ENCODE data around the gene POC5. TPM values are rescaled to one million over a fixed set of nuclear protein-coding genes. Genes with fewer than 3 reads are reported as not detected.

The POC5 gene
- total and polyA plus RNA-seq, 2 of the 8 experiments (the other 6 are each of a cell fraction or from before 2014, with no cell fraction given): 11.2 to 12.1 TPM

GRCh38 chr5:75637949-75638348 lies 79.3 kb downstream of the POC5 start:
- Histone ChIP-seq H3K4me1 (replicated peaks in 1 of 4; ENCODE audit: control insufficient read depth in 3 of 4, insufficient read depth in 4 of 4, low read length in 3 of 4) (no peaks in the 10 kb centered on the region), H3K9ac (replicated peaks in 1 of 4; ENCODE audit: extremely low read depth in 1 of 4, low read depth in 3 of 4, low read length in 3 of 4) (no peak overlapping the region), H3K36me3 (ENCODE audit: control insufficient read depth in 2 of 4, insufficient read depth in 4 of 4, low read length in 3 of 4) (no peaks in the 10 kb centered on the region), H3K4ac (replicated peaks; ENCODE audit: insufficient read length, low read depth, low read length) (no peak overlapping the region), H3K23ac (ENCODE audit: insufficient read length) (no peak overlapping the region), H3K23me2 (ENCODE audit: low read depth, low read length) (no peaks in the 10 kb centered on the region; the same call in 1 of the 2 replicates), H4K20me1 (replicated peaks in 1 of 2; ENCODE audit: control insufficient read depth in 1 of 2, insufficient read depth in 2 of 2, low read length in 2 of 2) (no peaks in the 10 kb centered on the region), H2BK5ac (ENCODE audit: low read depth, low read length) (no peak overlapping the region), H4K91ac (replicated peaks; ENCODE audit: insufficient read length, low read length) (no peak overlapping the region), H3K4me2 (ENCODE audit: insufficient read depth in 1 of 2, low read depth in 2 of 2, low read length in 2 of 2) (no peak overlapping the region), H3K27ac (ENCODE audit: low read depth, low read length) (no peak overlapping the region), H2AFZ (ENCODE audit: low read length) (no peak overlapping the region), H2BK120ac (replicated peaks; ENCODE audit: low read depth, low read length) (no peak overlapping the region), H4K8ac (ENCODE audit: extremely low read depth, insufficient read depth, low read length) (no peak overlapping the region), H3K9me3 (ENCODE audit: insufficient read depth in 2 of 2, low read depth in 1 of 2, low read length in 1 of 2) (no peaks in the 10 kb centered on the region), H4K5ac (ENCODE audit: insufficient read length, low read depth, low read length) (no peak overlapping the region), H3K18ac (ENCODE audit: extremely low read depth, low read length) (no peak overlapping the region), H3K79me2 (ENCODE audit: control insufficient read depth in 1 of 2, insufficient read depth in 2 of 2, low read length in 2 of 2) (no peaks in the 10 kb centered on the region), H3K4me3 (ENCODE audit: extremely low read depth in 1 of 4, insufficient read depth in 2 of 4, low read depth in 3 of 4, low read length in 4 of 4) (no peak overlapping the region), H2BK12ac (ENCODE audit: low read depth, low read length) (no peak overlapping the region), H3K14ac (ENCODE audit: insufficient read length) (no peak overlapping the region), H3K27me3 (replicated peaks in 1 of 4; ENCODE audit: control insufficient read depth in 3 of 4, extremely low read depth in 1 of 4, insufficient read depth in 3 of 4, low read length in 3 of 4) (peaks cover 0 to 2% (median 0%) of the 10 kb centered on the region in 4 experiments; a peak in 2 of 7 replicates), H3K79me1 (ENCODE audit: low read depth, low read length) (no peaks in the 10 kb centered on the region), H2AK5ac (ENCODE audit: low read depth, low read length) (no peak overlapping the region), H3K56ac (replicated peaks; ENCODE audit: insufficient read length, low read depth, low read length) (no peak overlapping the region), H2BK20ac (ENCODE audit: low read length) (no peak overlapping the region), H2BK15ac (ENCODE audit: low read length) (no peak overlapping the region)
- 70% methylated on average over 1 of the region's 1 CpG; no CpG with 5 or more reads in 1 of the 2 experiments for WGBS, 2 experiments (ENCODE audit: extremely low coverage in 1 of 2, insufficient coverage in 1 of 2, insufficient read length in 1 of 2, insufficient replicate concordance in 2 of 2, low coverage in 1 of 2, low lambda C conversion rate in 2 of 2, missing lambda C conversion rate in 1 of 2)
- DNase-seq (ENCODE audit: low read depth in 1 of 2, low spot score in 2 of 2): no peak
- ChIA-PET CTCF (ENCODE audit: partially characterized antibody) (no interaction called here), POLR2A (ENCODE audit: partially characterized antibody) (no interaction called here)
- no peak for FAIRE-seq
- TF ChIP-seq CBX5 (IDR thresholded peaks at IDR 0.05; ENCODE audit: low read depth, low read length) (no peak), RXRA (IDR thresholded peaks at IDR 0.05; ENCODE audit: insufficient read depth, low read depth, low read length) (no peak), TEAD4 (IDR thresholded peaks at IDR 0.05; ENCODE audit: low read depth, low read length) (no peak), GABPA (IDR thresholded peaks at IDR 0.05; ENCODE audit: borderline replicate concordance, insufficient read depth, low read length) (no peak), MAX (IDR thresholded peaks at IDR 0.05) (no peak), YY1 (IDR thresholded peaks at IDR 0.05; ENCODE audit: low read depth, low read length) (no peak), EZH2 (IDR thresholded peaks at IDR 0.05; ENCODE audit: low read depth, low read length, severe bottlenecking) (no peak), TCF12 (IDR thresholded peaks at IDR 0.05; ENCODE audit: low read depth, low read length) (no peak), TBP (IDR thresholded peaks at IDR 0.05; ENCODE audit: low read depth, low read length) (no peak), ATF2 (IDR thresholded peaks at IDR 0.05; ENCODE audit: low read length) (no peak), SIX5 (IDR thresholded peaks at IDR 0.05; ENCODE audit: low read depth, low read length) (no peak), CHD2 (IDR thresholded peaks at IDR 0.05; ENCODE audit: low read length) (no peak), CREB1 (IDR thresholded peaks at IDR 0.05) (no peak), SIRT6 (IDR thresholded peaks at IDR 0.05; ENCODE audit: low read length) (no peak)

Data from H1 (cell line).